HepG2 (cell line): ENCODE data around the gene TMEM231. TPM values are rescaled to one million over a fixed set of nuclear protein-coding genes. Genes with fewer than 3 reads are reported as not detected.

Experiments
- FOSL1 ChIP-seq: sonication (generic); formaldehyde crosslinking; IDR thresholded peaks from 2 replicates; pipeline ENCODE4 v1.9.0; 2021; ENCODE audit warnings: missing genetic modification reagents, borderline replicate concordance
- PAF1 ChIP-seq: IDR thresholded peaks from 2 replicates; pipeline ENCODE4 v1.6.1; 2016; ENCODE audit warnings: missing genetic modification reagents, missing compliant biosample characterization
- PRPF4 ChIP-seq: fragments of 200-400 bp; formaldehyde crosslinking; IDR thresholded peaks from 2 replicates; pipeline ENCODE4 v1.6.1; 2016; ENCODE audit warnings: low read length, low read depth; ENCODE audit not compliant: poor library complexity, severe bottlenecking
- RCOR2 ChIP-seq: IDR thresholded peaks from 2 replicates; pipeline ENCODE4 v1.6.1; 2016; ENCODE audit warnings: missing biosample characterization, missing genetic modification reagents
- SKIL ChIP-seq: sonication (generic); formaldehyde crosslinking; IDR thresholded peaks from 2 replicates; pipeline ENCODE4 v1.8.0; 2022; ENCODE audit warnings: missing genetic modification reagents, mild to moderate bottlenecking, moderate library complexity, borderline replicate concordance
- TAF15 ChIP-seq: fragments of 200-400 bp; formaldehyde crosslinking; IDR thresholded peaks from one replicate; pipeline ENCODE4 v1.6.1; 2018; ENCODE audit warnings: mild to moderate bottlenecking, low read depth, low read length; ENCODE audit not compliant: poor library complexity, severe bottlenecking
- ZBTB38 ChIP-seq: sonication (generic); formaldehyde crosslinking; IDR thresholded peaks from 2 replicates; pipeline ENCODE4 v1.5.1; 2020; ENCODE audit warnings: mild to moderate bottlenecking, missing genetic modification reagents
- ZBTB42 ChIP-seq: sonication (generic); formaldehyde crosslinking; IDR thresholded peaks from 2 replicates; pipeline ENCODE4 v1.5.0; 2020; ENCODE audit warnings: mild to moderate bottlenecking, missing genetic modification reagents
- ZC3H4 ChIP-seq: sonication (generic); formaldehyde crosslinking; IDR thresholded peaks from 2 replicates; pipeline ENCODE4 v1.4.0; 2020; ENCODE audit warnings: missing genetic modification reagents, borderline replicate concordance
- ZNF138 ChIP-seq: sonication (generic); formaldehyde crosslinking; IDR thresholded peaks from 2 replicates; pipeline ENCODE4 v1.5.0; 2020; ENCODE audit warnings: mild to moderate bottlenecking, low read depth, missing genetic modification reagents
- ZNF224 ChIP-seq: sonication (generic); formaldehyde crosslinking; IDR thresholded peaks from 2 replicates; pipeline ENCODE4 v1.5.0; 2020; ENCODE audit warnings: mild to moderate bottlenecking, missing genetic modification reagents
- ZNF264 ChIP-seq: sonication (generic); formaldehyde crosslinking; IDR thresholded peaks from 2 replicates; pipeline ENCODE4 v1.4.0; 2020; ENCODE audit warnings: missing genetic modification reagents
- ZNF407 ChIP-seq: sonication (generic); formaldehyde crosslinking; IDR thresholded peaks from one replicate; pipeline ENCODE4 v1.5.1; 2020; ENCODE audit warnings: mild to moderate bottlenecking, missing genetic modification reagents; ENCODE audit errors: not compliant biosample characterization
- ZNF777 ChIP-seq: sonication (generic); formaldehyde crosslinking; IDR thresholded peaks from 2 replicates; pipeline ENCODE4 v1.4.0; 2020; ENCODE audit warnings: missing genetic modification reagents
- ZNF83 ChIP-seq: sonication (generic); formaldehyde crosslinking; IDR thresholded peaks from 2 replicates; pipeline ENCODE4 v1.4.0; 2020; ENCODE audit warnings: missing genetic modification reagents, mild to moderate bottlenecking, borderline replicate concordance
- ZSCAN5A ChIP-seq: sonication (generic); formaldehyde crosslinking; IDR thresholded peaks from 2 replicates; pipeline ENCODE4 v1.8.0; 2022; ENCODE audit warnings: mild to moderate bottlenecking, missing genetic modification reagents, borderline replicate concordance
- polyA plus RNA-seq, 8 experiments: library from polyadenylated mRNA; depleted of rRNA in 3 of 8; stranded (reverse) in 7 of 8; unstranded in 1 of 8; fragments of >200 nt; fragmentation: Illumina TruSeq in 4 of 8; extraction: Trizol in 4 of 8; gene quantifications; 2 replicates each; pipeline versions ENCODE4 v1.2.1 to v1.2.3, GENCODE V29; 2011 to 2016; ENCODE audit warnings: low read depth in 4 of 8, missing spikeins in 1 of 8, mixed read lengths in 1 of 8; ENCODE audit not compliant: insufficient read depth in 1 of 8
- total RNA-seq, 5 experiments: library from RNA; depleted of rRNA; stranded (reverse); fragments of >200 nt; fragmentation: Illumina TruSeq; extraction: Trizol; gene quantifications; 2 replicates each; pipeline ENCODE4 v1.2.3, GENCODE V29; 2016; ENCODE audit warnings: low read depth in 1 of 5

Gene TMEM231
- total and polyA plus RNA-seq, 2 of the 13 experiments (the other 11 are each of a cell fraction or from before 2014, with no cell fraction given): 3.5 to 7.4 TPM

- TF ChIP-seq ZSCAN5A (CRISPR knock-in tag): no peak
- 0 out of 2 replicates have a peak, but pooled peaks have one; percentile 5 for TF ChIP-seq FOSL1 (CRISPR knock-in tag)
- TF ChIP-seq ZBTB38 (CRISPR knock-in tag): peak; percentile 31; the same call in 1 of the 2 replicates
- TF ChIP-seq PRPF4: no peak
- peak; percentile 82 for TF ChIP-seq ZNF138 (CRISPR knock-in tag)
- TF ChIP-seq RCOR2 (CRISPR knock-in tag): no peak
- TF ChIP-seq TAF15: no peak
- TF ChIP-seq ZC3H4 (CRISPR knock-in tag): no peak
- peak; percentile 51; the same call in 1 of the 2 replicates for TF ChIP-seq ZNF264
- no peak for TF ChIP-seq PAF1 (CRISPR knock-in tag)
- TF ChIP-seq ZNF407 (CRISPR knock-in tag): peak; percentile 96
- peak; percentile 83 for TF ChIP-seq ZNF777 (CRISPR knock-in tag)
- peak; percentile 54; the same call in 1 of the 2 replicates for TF ChIP-seq ZNF83 (CRISPR knock-in tag)
- TF ChIP-seq ZNF224 (CRISPR knock-in tag): no peak; the same call in 1 of the 2 replicates
- peak; percentile 44; the same call in 1 of the 2 replicates for TF ChIP-seq ZBTB42 (CRISPR knock-in tag)
- TF ChIP-seq SKIL (CRISPR knock-in tag): 0 out of 2 replicates have a peak, but pooled peaks have one; percentile 35
Measured at GRCh38 chr16:75566040-75566757, 10.1 kb upstream of the TMEM231 start, which contains the start of gene GABARAPL2 (continued).
